DOHH2 (cell line): ENCODE measurements around the gene GRM4.

Experiments used
- H3F3A ChIP-seq: fragments of 200-600 bp; sonication (generic), shearing (Covaris generic); 2 replicates; pipeline ENCODE4 v1.6.0; 2016; ENCODE audit warnings: antibody characterized with exemption, mild to moderate bottlenecking; ENCODE audit not compliant: control insufficient read depth, insufficient read depth
- H3K27ac ChIP-seq: fragments of 200-600 bp; sonication (generic); 2 replicates; pipeline ENCODE4 v1.5.1; 2014; ENCODE audit warnings: low read depth, mild to moderate bottlenecking, low read length, moderate library complexity
- H3K27me3 ChIP-seq: fragments of 200-600 bp; sonication (generic); 2 replicates; pipeline ENCODE4 v1.6.1; 2014; ENCODE audit warnings: mild to moderate bottlenecking, low read length, mixed read lengths; ENCODE audit not compliant: control insufficient read depth
- H3K36me3 ChIP-seq: fragments of 200-600 bp; sonication (generic); 2 replicates; pipeline ENCODE4 v1.6.1; 2014; ENCODE audit warnings: mild to moderate bottlenecking, low read length, moderate library complexity, mixed read lengths; ENCODE audit not compliant: control insufficient read depth
- H3K4me1 ChIP-seq: fragments of 200-600 bp; sonication (generic); 2 replicates; pipeline ENCODE4 v1.6.1; 2014; ENCODE audit warnings: mild to moderate bottlenecking, low read length, mixed read lengths; ENCODE audit not compliant: control insufficient read depth
- H3K4me2 ChIP-seq: fragments of 200-600 bp; sonication (generic); 2 replicates; pipeline ENCODE4 v1.6.0; 2014; ENCODE audit warnings: mild to moderate bottlenecking, low read length, moderate library complexity
- H3K4me3 ChIP-seq: fragments of 200-600 bp; sonication (generic); 2 replicates; pipeline ENCODE4 v1.5.1; 2014; ENCODE audit warnings: mild to moderate bottlenecking, low read length, mixed read lengths
- H3K79me2 ChIP-seq: fragments of 200-600 bp; sonication (generic); 2 replicates; pipeline ENCODE4 v1.6.1; 2014; ENCODE audit warnings: mild to moderate bottlenecking, low read length, mixed read lengths; ENCODE audit not compliant: control insufficient read depth
- H3K9me2 ChIP-seq: fragments of 200-600 bp; sonication (generic); replicated peaks from 2 replicates; pipeline ENCODE4 v1.6.1; 2014; ENCODE audit warnings: mild to moderate bottlenecking, low read length, mixed read lengths; ENCODE audit not compliant: control insufficient read depth
- H3K9me3 ChIP-seq: fragments of 200-600 bp; sonication (generic); 2 replicates; pipeline ENCODE4 v1.6.1; 2014; ENCODE audit warnings: antibody characterized with exemption, low read length, mixed read lengths; ENCODE audit not compliant: control insufficient read depth, insufficient read depth
- H4K20me1 ChIP-seq: fragments of 200-600 bp; sonication (generic); 2 replicates; pipeline ENCODE4 v1.6.0; 2014; ENCODE audit warnings: low read depth, mild to moderate bottlenecking, antibody characterized with exemption, low read length, moderate library complexity; ENCODE audit not compliant: control insufficient read depth, insufficient read depth
- EZH2phosphoT487 ChIP-seq: fragments of 200-600 bp; sonication (generic); IDR thresholded peaks from 2 replicates; pipeline ENCODE4 v1.6.1; 2017; ENCODE audit warnings: borderline replicate concordance, mild to moderate bottlenecking, antibody characterized with exemption, low read length, moderate library complexity, mixed read lengths
- TF ChIP-seq, protein P1 (sequence below): fragments of 200-600 bp; sonication (generic); IDR thresholded peaks from one replicate; pipeline ENCODE4 v1.5.1; 2014; ENCODE audit warnings: antibody characterized with exemption, mild to moderate bottlenecking, low read depth, low read length; ENCODE audit not compliant: poor library complexity, severe bottlenecking

The GRM4 gene

GRCh38 chr6:34130862-34131261 lies 15.0 kb downstream of the GRM4 start:
- Histone ChIP-seq H3K36me3 (no peaks in the 10 kb centered on the region), H3K27me3 (peaks cover 8% of the 10 kb centered on the region; the same call in 1 of the 2 replicates), H4K20me1 (0 out of 2 replicates have a peak, but pooled peaks cover 3% of the 10 kb centered on the region), H3K9me2 (no peaks in the 10 kb centered on the region), H3K79me2 (no peaks in the 10 kb centered on the region), H3K4me1 (no peaks in the 10 kb centered on the region), H3K4me2 (no peak overlapping the region), H3K9me3 (no peaks in the 10 kb centered on the region), H3K4me3 (no peak overlapping the region), H3F3A (no peaks in the 10 kb centered on the region), H3K27ac (no peak overlapping the region)
- TF ChIP-seq, protein P1, sequence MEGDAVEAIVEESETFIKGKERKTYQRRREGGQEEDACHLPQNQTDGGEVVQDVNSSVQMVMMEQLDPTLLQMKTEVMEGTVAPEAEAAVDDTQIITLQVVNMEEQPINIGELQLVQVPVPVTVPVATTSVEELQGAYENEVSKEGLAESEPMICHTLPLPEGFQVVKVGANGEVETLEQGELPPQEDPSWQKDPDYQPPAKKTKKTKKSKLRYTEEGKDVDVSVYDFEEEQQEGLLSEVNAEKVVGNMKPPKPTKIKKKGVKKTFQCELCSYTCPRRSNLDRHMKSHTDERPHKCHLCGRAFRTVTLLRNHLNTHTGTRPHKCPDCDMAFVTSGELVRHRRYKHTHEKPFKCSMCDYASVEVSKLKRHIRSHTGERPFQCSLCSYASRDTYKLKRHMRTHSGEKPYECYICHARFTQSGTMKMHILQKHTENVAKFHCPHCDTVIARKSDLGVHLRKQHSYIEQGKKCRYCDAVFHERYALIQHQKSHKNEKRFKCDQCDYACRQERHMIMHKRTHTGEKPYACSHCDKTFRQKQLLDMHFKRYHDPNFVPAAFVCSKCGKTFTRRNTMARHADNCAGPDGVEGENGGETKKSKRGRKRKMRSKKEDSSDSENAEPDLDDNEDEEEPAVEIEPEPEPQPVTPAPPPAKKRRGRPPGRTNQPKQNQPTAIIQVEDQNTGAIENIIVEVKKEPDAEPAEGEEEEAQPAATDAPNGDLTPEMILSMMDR, result no peak
- no peak for TF ChIP-seq EZH2phosphoT487

DNA sequence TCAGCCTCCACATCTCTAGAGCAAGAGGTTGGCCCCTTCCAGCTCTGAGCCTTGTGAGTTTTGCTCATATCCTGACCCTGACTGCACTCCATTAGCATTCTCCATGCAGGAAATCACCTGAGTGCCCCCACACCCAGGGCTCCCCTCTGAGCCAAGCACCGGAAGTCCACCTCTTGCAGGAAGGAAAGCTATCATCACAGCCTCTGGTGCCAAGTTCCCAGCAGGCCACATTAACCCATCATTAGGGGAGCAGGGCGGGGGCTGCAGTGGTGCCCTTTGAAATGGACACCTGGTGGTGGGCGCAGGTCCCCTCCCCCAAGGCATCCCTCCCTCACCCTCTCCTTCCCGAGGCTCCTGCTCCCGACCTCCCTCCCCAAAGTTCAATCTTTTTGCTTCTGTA lies 16.1 kb downstream of the GRM4 start:
- H3K9me3 ChIP-seq, result no peaks in the 10 kb centered on the region
- 0 out of 2 replicates have a peak, but pooled peaks cover 3% of the 10 kb centered on the region for H4K20me1 ChIP-seq
- no peaks in the 10 kb centered on the region for H3K79me2 ChIP-seq
- H3F3A ChIP-seq, result no peaks in the 10 kb centered on the region
- no peaks in the 10 kb centered on the region for H3K9me2 ChIP-seq
- no peak for TF ChIP-seq EZH2phosphoT487
- TF ChIP-seq, protein P1, result no peak
- peaks cover 4% of the 10 kb centered on the region; the same call in 1 of the 2 replicates for H3K27me3 ChIP-seq
- H3K4me1 ChIP-seq, result no peaks in the 10 kb centered on the region
- no peak overlapping the region for H3K4me2 ChIP-seq
- no peak overlapping the region for H3K4me3 ChIP-seq
- H3K36me3 ChIP-seq, result no peaks in the 10 kb centered on the region
- H3K27ac ChIP-seq, result no peak overlapping the region

DNA sequence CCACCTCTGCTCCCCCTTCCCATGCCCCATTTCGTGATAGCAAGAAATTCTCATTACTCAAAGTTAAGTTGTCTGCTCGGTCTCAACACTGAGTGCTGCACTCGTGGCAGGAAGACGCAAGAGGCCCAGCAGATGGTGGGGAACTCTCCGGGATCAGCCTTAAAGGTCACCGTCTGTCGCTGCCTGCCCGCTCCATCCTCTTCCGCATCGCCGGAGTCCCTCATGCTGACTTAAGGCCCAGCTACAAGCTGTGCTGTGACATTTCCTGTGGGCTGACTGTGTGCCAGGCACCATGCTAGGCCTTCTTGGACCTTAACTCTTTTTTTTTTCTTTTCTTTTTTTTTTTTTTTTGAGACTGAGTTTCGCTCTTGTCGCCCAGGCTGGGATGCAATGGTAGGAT lies 17.8 kb downstream of the GRM4 start:
- H3K9me3 ChIP-seq, result no peaks in the 10 kb centered on the region
- no peak overlapping the region for H3K27ac ChIP-seq
- H4K20me1 ChIP-seq, result 0 out of 2 replicates have a peak, but pooled peaks cover 3% of the 10 kb centered on the region
- no peaks in the 10 kb centered on the region for H3K4me1 ChIP-seq
- no peak for TF ChIP-seq EZH2phosphoT487
- TF ChIP-seq, protein P1, result no peak
- no peak overlapping the region for H3K4me3 ChIP-seq
- H3K79me2 ChIP-seq, result no peaks in the 10 kb centered on the region
- no peaks in the 10 kb centered on the region for H3F3A ChIP-seq
- no peak overlapping the region for H3K4me2 ChIP-seq
- no peaks in the 10 kb centered on the region for H3K9me2 ChIP-seq
- no peaks in the 10 kb centered on the region for H3K36me3 ChIP-seq
- H3K27me3 ChIP-seq, result peaks cover 4% of the 10 kb centered on the region; the same call in 1 of the 2 replicates
